ENCODE measurements around the gene IQCF2. TPM values are rescaled to one million over a fixed set of nuclear protein-coding genes. Genes with fewer than 3 reads are reported as not detected.

IQCF2 gene
- total RNA-seq, 4 donors from 2014 or later = not detected

DNA sequence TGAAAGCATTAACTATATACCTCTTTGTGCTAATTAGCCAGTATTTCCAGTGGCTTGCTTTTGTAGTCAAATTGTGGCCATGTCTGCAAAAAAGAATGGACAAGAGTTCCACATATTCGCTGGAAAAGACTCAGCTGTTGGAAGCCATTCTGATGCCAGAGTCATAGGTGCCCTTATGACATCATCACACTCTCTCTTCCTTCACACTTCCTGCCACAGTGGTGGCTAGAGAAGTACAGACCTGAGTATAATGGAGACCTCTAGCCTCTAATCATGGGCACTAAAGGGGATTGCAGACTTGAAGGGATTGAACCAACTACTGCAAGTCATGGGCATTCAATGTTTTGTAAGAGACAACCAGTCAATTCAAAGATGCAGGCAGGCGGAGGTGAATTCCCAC is 44.0 kb upstream of the IQCF2 start:
- Histone ChIP-seq H3K4me1 (no peaks in the 10 kb centered on the region), H3K27me3 (no peaks in the 10 kb centered on the region), H3K27ac (no peak overlapping the region), H3K4me3 (no peak overlapping the region), H3K36me3 (no peaks in the 10 kb centered on the region), H3K9me3 (no peaks in the 10 kb centered on the region)
- intact Hi-C loops (cut with DNase I; ENCODE audit: low total_unique reads) = no loop called here
- DNase-seq = no peak
- TF ChIP-seq, protein P1, sequence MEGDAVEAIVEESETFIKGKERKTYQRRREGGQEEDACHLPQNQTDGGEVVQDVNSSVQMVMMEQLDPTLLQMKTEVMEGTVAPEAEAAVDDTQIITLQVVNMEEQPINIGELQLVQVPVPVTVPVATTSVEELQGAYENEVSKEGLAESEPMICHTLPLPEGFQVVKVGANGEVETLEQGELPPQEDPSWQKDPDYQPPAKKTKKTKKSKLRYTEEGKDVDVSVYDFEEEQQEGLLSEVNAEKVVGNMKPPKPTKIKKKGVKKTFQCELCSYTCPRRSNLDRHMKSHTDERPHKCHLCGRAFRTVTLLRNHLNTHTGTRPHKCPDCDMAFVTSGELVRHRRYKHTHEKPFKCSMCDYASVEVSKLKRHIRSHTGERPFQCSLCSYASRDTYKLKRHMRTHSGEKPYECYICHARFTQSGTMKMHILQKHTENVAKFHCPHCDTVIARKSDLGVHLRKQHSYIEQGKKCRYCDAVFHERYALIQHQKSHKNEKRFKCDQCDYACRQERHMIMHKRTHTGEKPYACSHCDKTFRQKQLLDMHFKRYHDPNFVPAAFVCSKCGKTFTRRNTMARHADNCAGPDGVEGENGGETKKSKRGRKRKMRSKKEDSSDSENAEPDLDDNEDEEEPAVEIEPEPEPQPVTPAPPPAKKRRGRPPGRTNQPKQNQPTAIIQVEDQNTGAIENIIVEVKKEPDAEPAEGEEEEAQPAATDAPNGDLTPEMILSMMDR (IDR thresholded peaks at IDR 0.05) = no peak
- no peak for TF ChIP-seq POLR2A (IDR thresholded peaks at IDR 0.05)

DNA sequence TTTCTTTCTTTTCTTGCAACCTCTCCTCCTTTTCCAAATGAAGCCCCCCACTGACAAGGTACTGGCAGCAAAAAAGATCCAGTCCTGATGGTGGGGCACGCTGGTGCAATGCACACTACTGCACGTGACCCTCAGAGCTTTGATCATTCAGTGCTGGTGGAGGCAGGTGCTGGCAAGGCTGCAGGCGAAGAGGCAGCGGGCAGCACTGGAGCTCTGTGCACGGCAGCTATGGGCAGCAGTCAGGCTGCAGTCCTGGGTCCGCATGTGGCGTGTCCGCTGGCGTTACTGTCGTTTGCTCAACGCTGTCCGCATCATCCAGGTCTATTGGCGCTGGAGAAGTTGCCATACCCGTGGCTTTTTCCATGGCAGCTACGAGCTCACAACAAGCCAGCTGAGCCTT is 42.3 kb upstream of the IQCF2 start:
- no peaks in the 10 kb centered on the region for H3K4me1 ChIP-seq
- no peak for TF ChIP-seq POLR2A (IDR thresholded peaks at IDR 0.05)
- TF ChIP-seq, protein P1 (IDR thresholded peaks at IDR 0.05) = no peak

DNA sequence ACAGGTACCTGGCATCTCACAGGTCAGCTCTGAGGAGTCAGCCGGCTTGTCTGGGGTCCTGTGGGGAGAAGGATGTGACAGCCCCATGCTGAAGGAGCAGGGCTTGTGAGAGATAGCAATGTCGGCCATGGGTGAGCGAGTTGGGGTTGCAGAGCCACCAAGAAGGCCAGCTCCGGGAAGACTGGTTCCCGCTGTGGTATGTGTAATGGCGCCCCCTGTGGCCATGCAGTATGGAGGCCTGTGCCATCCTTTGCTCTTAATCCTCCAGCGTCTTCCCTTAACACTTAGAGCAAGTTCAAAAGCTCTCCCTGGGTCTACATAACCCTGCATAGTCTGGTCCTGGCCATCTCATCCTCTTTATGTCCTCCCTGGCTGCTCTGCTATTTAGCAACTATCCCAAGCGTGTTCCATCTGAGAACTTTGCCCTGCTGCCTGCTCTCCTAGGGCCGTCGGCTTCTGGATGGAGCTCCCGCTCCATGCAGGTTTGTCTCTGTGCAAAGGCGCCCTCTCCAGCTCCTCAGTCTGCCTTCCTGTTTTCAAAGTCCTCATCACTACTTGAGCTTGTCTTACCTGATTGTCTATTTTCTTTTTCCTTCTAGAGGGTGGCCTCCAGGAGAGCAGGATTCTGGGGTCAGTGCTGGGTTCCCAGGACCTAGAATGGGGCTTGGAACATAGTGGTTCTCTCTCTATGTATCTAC is 41.6 kb upstream of the IQCF2 start:
- TF ChIP-seq POLR2A (IDR thresholded peaks at IDR 0.05) = no peak
- TF ChIP-seq, protein P1 (IDR thresholded peaks at IDR 0.05) = no peak
- no peaks in the 10 kb centered on the region for H3K27me3 ChIP-seq
- no peaks in the 10 kb centered on the region for H3K4me1 ChIP-seq
- H3K36me3 ChIP-seq = no peaks in the 10 kb centered on the region
- no peak for DNase-seq
- H3K27ac ChIP-seq = no peak overlapping the region
- intact Hi-C loops (cut with DNase I; ENCODE audit: low total_unique reads) = no loop called here
- H3K9me3 ChIP-seq = no peaks in the 10 kb centered on the region
- H3K4me3 ChIP-seq = no peak overlapping the region

More for the DNA sequence above, 42.3 kb upstream of the IQCF2 start:
- no peaks in the 10 kb centered on the region for H3K27me3 ChIP-seq
- H3K9me3 ChIP-seq = no peaks in the 10 kb centered on the region
- H3K27ac ChIP-seq = no peak overlapping the region
- DNase-seq = no peak
- intact Hi-C loops (cut with DNase I; ENCODE audit: low total_unique reads) = no loop called here
- H3K36me3 ChIP-seq = no peaks in the 10 kb centered on the region
- no peak overlapping the region for H3K4me3 ChIP-seq

DNA sequence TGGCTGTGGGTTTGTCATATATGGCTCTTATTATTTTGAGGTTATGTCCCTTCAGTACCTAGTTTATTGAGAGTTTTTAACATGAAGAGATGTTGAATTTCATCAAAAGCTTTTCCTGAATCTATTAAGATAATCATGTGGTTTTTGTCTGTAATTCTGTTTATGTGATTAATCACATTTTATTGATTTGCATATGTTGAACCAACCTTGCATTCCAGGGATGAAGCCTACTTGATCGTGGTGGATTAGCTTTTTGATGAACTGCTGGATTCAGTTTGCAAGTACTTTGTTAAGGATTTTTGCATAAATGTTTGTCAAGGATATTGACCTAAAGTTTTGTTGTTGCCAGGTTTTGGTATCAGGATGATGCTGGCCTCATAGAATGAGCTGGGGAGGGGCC is 33.1 kb upstream of the IQCF2 start:
- Histone ChIP-seq H3K36me3 (no peaks in the 10 kb centered on the region), H3K27me3 (no peaks in the 10 kb centered on the region), H3K9me3 (no peaks in the 10 kb centered on the region), H3K27ac (no peak overlapping the region), H3K4me1 (no peaks in the 10 kb centered on the region), H3K4me3 (no peak overlapping the region)
- TF ChIP-seq, protein P1 (IDR thresholded peaks at IDR 0.05) = no peak
- no peak for TF ChIP-seq POLR2A (IDR thresholded peaks at IDR 0.05)
- intact Hi-C loops (cut with DNase I; ENCODE audit: low total_unique reads) = no loop called here
- DNase-seq = no peak

DNA sequence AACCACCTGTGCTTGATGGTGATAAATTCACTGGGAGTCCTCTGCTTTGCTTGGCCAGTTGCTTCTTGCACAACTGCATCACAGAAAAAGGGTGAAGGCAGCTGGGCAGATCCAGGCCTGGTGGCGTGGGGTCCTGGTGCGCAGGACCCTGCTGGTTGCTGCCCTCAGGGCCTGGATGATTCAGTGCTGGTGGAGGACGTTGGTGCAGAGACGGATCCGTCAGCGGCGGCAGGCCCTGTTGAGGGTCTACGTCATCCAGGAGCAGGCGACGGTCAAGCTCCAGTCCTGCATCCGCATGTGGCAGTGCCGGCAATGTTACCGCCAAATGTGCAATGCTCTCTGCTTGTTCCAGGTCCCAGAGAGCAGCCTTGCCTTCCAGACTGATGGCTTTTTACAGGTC is 31.1 kb upstream of the IQCF2 start:
- Histone ChIP-seq H3K27ac (no peak overlapping the region), H3K4me1 (no peaks in the 10 kb centered on the region), H3K9me3 (no peaks in the 10 kb centered on the region), H3K27me3 (no peaks in the 10 kb centered on the region), H3K36me3 (no peaks in the 10 kb centered on the region), H3K4me3 (no peak overlapping the region)
- DNase-seq = no peak
- TF ChIP-seq, protein P1 (IDR thresholded peaks at IDR 0.05) = no peak
- TF ChIP-seq POLR2A (IDR thresholded peaks at IDR 0.05) = no peak
- intact Hi-C loops (cut with DNase I; ENCODE audit: low total_unique reads) = no loop called here
